ENCODE data around the gene ANKH. TPM values are rescaled to one million over a fixed set of nuclear protein-coding genes. Genes with fewer than 3 reads are reported as not detected.

The ANKH gene
- total and polyA plus RNA-seq, 4 donors, result 10.8 to 46.7 (median 17.2) TPM

DNA sequence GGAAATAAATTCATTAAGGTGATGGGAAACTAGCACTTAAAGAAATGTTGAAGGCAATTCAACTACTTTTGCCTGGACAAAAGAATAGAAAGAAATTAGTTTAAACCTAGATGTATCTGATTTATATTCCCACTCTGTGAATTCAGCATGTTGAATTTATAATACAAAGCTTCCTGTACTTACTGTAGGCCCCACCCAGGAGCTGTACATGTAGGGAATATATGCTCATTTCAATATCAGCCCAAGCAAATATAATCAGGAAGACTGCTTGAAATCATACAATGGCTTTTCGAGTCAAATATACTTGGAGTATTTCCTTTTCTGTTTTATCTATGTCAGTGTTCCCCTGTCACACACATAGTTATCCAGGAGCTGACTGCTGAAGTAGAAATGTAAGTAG, 105.0 kb downstream of the ANKH start:
- Histone ChIP-seq H3K27ac (ENCODE audit: low read depth in 1 of 2, low read length in 1 of 2) (no peak overlapping the region), H3K9me3 (ENCODE audit: control insufficient read depth in 4 of 4, insufficient read depth in 3 of 4, low read length in 3 of 4) (no peaks in the 10 kb centered on the region), H3K4me3 (no peak overlapping the region), H3K36me3 (ENCODE audit: control insufficient read depth in 4 of 4, insufficient read depth in 4 of 4, low read length in 4 of 4) (peaks cover 0 to 7% (median 0%) of the 10 kb centered on the region in 4 donors), H3K27me3 (ENCODE audit: control insufficient read depth in 3 of 3, insufficient read depth in 3 of 3, low read length in 2 of 3) (no peaks in the 10 kb centered on the region), H3K4me1 (ENCODE audit: control insufficient read depth in 5 of 5, insufficient read depth in 5 of 5, low read length in 5 of 5) (peaks cover 0 to 8% (median 0%) of the 10 kb centered on the region in 5 donors), H3K9ac (ENCODE audit: insufficient read depth in 1 of 2, low read length in 2 of 2) (no peak overlapping the region)
- WGBS, 2 donors, result 76 to 86% methylated on average over 1 of the region's 1 CpG
- TF ChIP-seq, protein P1, sequence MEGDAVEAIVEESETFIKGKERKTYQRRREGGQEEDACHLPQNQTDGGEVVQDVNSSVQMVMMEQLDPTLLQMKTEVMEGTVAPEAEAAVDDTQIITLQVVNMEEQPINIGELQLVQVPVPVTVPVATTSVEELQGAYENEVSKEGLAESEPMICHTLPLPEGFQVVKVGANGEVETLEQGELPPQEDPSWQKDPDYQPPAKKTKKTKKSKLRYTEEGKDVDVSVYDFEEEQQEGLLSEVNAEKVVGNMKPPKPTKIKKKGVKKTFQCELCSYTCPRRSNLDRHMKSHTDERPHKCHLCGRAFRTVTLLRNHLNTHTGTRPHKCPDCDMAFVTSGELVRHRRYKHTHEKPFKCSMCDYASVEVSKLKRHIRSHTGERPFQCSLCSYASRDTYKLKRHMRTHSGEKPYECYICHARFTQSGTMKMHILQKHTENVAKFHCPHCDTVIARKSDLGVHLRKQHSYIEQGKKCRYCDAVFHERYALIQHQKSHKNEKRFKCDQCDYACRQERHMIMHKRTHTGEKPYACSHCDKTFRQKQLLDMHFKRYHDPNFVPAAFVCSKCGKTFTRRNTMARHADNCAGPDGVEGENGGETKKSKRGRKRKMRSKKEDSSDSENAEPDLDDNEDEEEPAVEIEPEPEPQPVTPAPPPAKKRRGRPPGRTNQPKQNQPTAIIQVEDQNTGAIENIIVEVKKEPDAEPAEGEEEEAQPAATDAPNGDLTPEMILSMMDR (IDR thresholded peaks at IDR 0.05; ENCODE audit: control extremely low read depth, extremely low read depth), result no peak
- ATAC-seq (ENCODE audit: insufficient read depth, low FRiP score) (no peak), DNase-seq (no peak)

DNA sequence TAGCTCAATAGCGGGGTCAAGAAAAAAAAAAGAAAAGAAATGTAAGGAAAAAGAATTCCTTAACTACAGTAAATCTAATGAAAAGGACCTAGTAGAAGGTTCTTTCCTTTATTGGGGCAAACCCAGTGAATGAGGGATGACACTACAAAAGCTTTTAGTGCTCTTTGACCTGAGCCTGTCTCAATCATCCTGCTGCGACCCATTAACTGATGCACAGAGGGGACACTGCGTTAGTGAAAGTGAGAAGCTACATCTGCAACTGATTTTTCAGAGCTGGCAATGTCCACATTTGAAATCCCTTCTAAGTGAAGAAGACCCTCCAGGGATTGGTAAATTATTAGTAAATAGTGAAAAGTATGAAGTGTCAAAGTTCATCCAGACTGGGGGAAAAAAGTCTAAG, 106.0 kb downstream of the ANKH start:
- 79 to 82% methylated on average over 3 of the region's 3 CpGs for WGBS, 2 donors
- TF ChIP-seq, protein P1 (IDR thresholded peaks at IDR 0.05; ENCODE audit: control extremely low read depth, extremely low read depth), result no peak
- no peak for DNase-seq
- Histone ChIP-seq H3K36me3 (ENCODE audit: control insufficient read depth in 4 of 4, insufficient read depth in 4 of 4, low read length in 4 of 4) (peaks cover 0 to 7% (median 0%) of the 10 kb centered on the region in 4 donors), H3K9ac (ENCODE audit: insufficient read depth in 1 of 2, low read length in 2 of 2) (no peak overlapping the region), H3K4me1 (ENCODE audit: control insufficient read depth in 5 of 5, insufficient read depth in 5 of 5, low read length in 5 of 5) (peaks cover 0 to 8% (median 0%) of the 10 kb centered on the region in 5 donors), H3K9me3 (ENCODE audit: control insufficient read depth in 4 of 4, insufficient read depth in 3 of 4, low read length in 3 of 4) (no peaks in the 10 kb centered on the region), H3K4me3 (no peak overlapping the region), H3K27me3 (ENCODE audit: control insufficient read depth in 3 of 3, insufficient read depth in 3 of 3, low read length in 2 of 3) (no peaks in the 10 kb centered on the region), H3K27ac (ENCODE audit: low read depth in 1 of 2, low read length in 1 of 2) (no peak overlapping the region)
- no peak for ATAC-seq (ENCODE audit: insufficient read depth, low FRiP score)

DNA sequence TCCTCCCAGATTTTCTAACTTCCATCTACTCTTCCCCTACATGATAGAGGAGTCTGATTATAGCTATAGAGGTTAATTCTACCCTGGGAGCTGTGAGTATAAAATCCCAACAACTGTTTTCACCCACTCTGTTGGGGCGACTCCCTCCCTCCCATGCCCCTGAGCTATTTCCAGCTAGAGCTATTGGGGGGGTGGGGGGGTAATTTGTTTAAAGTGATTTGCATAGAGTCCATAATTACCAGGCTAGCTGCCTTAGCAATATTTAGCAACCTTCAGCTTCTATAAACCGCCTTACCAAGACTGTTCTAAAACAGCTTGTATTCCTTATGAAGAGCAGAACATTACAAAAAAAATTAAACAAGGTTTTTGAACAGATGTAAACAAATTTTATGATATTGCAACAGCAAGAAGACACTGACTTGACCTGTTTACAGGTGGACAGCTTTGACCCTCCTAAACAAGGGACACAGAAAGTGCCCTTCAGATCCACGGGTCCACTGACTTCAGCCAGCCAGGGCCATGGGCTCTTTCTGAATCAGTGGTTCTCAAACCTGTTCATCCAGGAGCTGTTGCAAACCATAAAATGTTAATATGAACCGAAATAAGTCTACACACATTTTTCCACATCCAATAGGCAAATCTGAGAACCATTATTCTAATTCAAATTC, 108.9 kb downstream of the ANKH start:
- ATAC-seq (ENCODE audit: insufficient read depth, low FRiP score) (no peak), DNase-seq (no peak)
- Histone ChIP-seq H3K4me3 (no peak overlapping the region), H3K9me3 (ENCODE audit: control insufficient read depth in 4 of 4, insufficient read depth in 3 of 4, low read length in 3 of 4) (no peaks in the 10 kb centered on the region), H3K9ac (ENCODE audit: insufficient read depth in 1 of 2, low read length in 2 of 2) (no peak overlapping the region), H3K4me1 (ENCODE audit: control insufficient read depth in 5 of 5, insufficient read depth in 5 of 5, low read length in 5 of 5) (peaks cover 0 to 10% (median 0%) of the 10 kb centered on the region in 5 donors), H3K36me3 (ENCODE audit: control insufficient read depth in 4 of 4, insufficient read depth in 4 of 4, low read length in 4 of 4) (peaks cover 0 to 7% (median 0%) of the 10 kb centered on the region in 4 donors), H3K27ac (ENCODE audit: low read depth in 1 of 2, low read length in 1 of 2) (no peak overlapping the region), H3K27me3 (ENCODE audit: control insufficient read depth in 3 of 3, insufficient read depth in 3 of 3, low read length in 2 of 3) (no peaks in the 10 kb centered on the region)
- 94 to 97% methylated on average over 4 of the region's 4 CpGs for WGBS, 2 donors
- TF ChIP-seq, protein P1 (IDR thresholded peaks at IDR 0.05; ENCODE audit: control extremely low read depth, extremely low read depth), result no peak
